ENCODE results near the gene PLA2G6.
A peak's percentile ranks its signal among the peaks of the same experiment; 100 is the strongest.

Gene PLA2G6

DNA sequence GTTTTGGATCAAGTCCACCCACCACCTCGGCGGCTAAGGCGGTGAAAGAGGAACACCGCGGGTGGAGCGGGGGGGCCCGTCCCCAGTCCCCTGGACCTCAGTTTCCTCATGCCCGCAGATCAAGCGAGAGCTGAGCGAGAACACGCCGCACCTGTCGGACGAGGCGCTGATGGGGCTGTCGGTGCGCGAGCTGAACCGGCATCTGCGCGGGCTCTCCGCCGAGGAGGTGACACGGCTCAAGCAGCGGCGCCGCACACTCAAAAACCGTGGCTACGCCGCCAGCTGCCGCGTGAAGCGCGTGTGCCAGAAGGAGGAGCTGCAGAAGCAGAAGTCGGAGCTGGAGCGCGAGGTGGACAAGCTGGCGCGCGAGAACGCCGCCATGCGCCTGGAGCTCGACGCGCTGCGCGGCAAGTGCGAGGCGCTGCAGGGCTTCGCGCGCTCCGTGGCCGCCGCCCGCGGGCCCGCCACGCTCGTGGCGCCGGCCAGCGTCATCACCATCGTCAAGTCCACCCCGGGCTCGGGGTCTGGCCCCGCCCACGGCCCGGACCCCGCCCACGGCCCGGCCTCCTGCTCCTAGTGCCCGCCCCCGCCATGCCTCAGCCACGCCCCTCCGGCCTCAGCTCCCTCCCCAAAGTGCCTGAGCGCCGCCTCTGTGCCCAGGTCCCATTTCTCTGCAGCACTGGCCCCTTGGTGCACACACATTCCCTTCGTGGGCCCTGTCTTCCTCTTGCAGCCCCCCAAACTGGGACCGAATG is 32.8 kb upstream of the PLA2G6 start:
- no peak for DNase-seq (ENCODE audit: low read depth)

DNA sequence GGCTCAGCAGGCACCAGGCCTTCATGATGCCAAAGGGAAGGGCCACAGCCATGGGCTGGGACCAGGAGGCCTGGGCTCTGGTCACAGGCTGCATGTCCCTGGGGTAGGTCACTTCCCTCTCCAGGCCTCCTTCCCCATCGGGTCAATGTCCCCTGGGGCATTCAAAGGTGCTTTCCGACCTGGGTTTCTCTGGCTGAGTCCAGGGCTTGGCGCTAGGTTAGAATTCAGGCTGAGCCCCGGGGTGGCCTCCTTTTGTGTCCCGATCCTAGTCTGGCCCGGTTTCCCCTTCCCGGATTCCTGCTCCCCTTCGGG is 32.3 kb upstream of the PLA2G6 start:
- no peak for DNase-seq (ENCODE audit: low read depth)

GRCh38 chr22:38213319-38213989 is 31.8 kb upstream of the PLA2G6 start:
- DNase-seq (ENCODE audit: low read depth): no peak

- DNase-seq (ENCODE audit: low read depth): no peak
Observed at GRCh38 chr22:38212442-38212841, 30.8 kb upstream of the PLA2G6 start.

- no peak for DNase-seq (ENCODE audit: low read depth)
Observed at GRCh38 chr22:38211556-38211955, 29.9 kb upstream of the PLA2G6 start.

- no peak for DNase-seq (ENCODE audit: low read depth)
Observed at GRCh38 chr22:38208551-38208968, 26.9 kb upstream of the PLA2G6 start.

- DNase-seq (ENCODE audit: low read depth): no peak
Observed at GRCh38 chr22:38207898-38208432, 26.3 kb upstream of the PLA2G6 start.

GRCh38 chr22:38205261-38206128 is 23.9 kb upstream of the PLA2G6 start:
- DNase-seq (ENCODE audit: low read depth): no peak

GRCh38 chr22:38204784-38205183 is 23.2 kb upstream of the PLA2G6 start:
- no peak for DNase-seq (ENCODE audit: low read depth)

- no peak for DNase-seq (ENCODE audit: low read depth)
Observed at GRCh38 chr22:38203855-38204514, 22.4 kb upstream of the PLA2G6 start.

- no peak for DNase-seq (ENCODE audit: low read depth)
Observed at GRCh38 chr22:38203090-38203810, 21.6 kb upstream of the PLA2G6 start.

DNA sequence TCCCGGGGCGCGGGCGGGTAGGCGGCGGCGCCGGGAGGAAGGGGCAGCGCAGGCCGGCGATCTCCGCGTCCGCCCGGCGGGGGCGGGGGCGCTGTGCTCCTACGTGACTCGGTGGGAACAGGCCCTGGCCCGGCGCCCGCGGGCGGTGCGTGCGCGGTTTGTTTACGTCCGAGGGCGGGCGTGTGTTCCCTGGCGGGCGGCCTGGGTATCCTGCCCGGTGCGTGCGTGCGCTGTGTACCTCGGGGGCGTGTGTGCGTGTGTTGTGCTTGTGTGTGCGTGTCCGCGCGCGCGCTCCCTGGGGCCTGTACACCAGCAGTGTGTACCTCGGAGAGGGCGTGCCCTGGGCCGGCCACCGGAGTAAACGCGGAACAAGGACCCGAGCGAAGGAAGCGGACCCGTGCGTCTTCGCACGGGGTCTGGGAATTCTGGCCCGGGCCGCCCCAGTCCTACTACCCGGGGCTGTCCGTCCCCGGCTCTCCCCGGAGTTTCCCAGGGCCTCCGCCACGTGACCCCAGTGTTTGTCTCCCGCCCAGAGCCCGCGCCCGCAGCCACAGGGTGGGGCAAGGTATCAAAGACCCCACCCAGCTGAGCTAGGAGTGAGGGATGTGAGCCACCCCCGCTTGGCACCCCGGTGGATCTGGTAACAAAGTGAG is 20.9 kb upstream of the PLA2G6 start:
- DNase-seq (ENCODE audit: low read depth): no peak

DNA sequence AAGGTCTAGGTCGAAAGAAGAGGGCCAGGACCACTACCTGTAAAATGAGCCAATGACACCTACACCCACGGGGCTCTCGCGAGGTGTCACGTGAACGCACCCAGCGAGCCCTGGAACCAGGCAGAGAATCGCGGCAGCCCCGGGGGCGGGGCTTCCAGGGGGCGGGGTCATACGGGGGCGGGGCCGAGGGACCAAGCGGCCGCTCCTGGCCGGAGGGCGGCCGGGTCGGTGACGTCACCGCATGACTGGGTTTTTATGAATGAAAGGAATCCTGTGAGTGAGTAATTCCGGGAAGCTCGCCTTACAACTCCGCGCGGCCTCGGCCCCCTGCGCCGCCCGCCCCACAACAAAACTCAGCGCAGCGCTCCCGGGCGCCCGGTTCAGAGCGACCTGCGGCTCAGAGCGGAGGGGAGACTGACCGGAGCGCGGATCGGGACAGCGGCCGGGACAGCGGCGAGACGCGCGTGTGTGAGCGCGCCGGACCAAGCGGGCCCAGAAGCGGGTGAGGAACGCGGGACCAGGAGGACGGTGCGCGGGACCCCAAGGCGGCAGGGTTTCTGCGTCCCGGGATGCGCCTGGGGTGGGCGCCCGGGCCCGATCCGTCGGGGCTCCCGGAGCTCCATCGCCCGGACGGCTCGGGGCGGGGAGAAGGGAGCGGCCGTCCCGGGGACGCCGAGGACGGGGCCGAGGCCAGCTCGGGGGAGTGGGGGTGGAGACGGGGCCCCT is 20.2 kb upstream of the PLA2G6 start, which contains the start of gene MAFF:
TSS of gene MAFF (plus strand) at position 284 of the 726 bp plus-strand sequence. CDS start 11,860 bp downstream, outside the sequence.
- peak; percentile 83 for DNase-seq (ENCODE audit: low read depth)

- DNase-seq (ENCODE audit: low read depth): no peak
Observed at GRCh38 chr22:38201371-38201710, 19.7 kb upstream of the PLA2G6 start.

DNA sequence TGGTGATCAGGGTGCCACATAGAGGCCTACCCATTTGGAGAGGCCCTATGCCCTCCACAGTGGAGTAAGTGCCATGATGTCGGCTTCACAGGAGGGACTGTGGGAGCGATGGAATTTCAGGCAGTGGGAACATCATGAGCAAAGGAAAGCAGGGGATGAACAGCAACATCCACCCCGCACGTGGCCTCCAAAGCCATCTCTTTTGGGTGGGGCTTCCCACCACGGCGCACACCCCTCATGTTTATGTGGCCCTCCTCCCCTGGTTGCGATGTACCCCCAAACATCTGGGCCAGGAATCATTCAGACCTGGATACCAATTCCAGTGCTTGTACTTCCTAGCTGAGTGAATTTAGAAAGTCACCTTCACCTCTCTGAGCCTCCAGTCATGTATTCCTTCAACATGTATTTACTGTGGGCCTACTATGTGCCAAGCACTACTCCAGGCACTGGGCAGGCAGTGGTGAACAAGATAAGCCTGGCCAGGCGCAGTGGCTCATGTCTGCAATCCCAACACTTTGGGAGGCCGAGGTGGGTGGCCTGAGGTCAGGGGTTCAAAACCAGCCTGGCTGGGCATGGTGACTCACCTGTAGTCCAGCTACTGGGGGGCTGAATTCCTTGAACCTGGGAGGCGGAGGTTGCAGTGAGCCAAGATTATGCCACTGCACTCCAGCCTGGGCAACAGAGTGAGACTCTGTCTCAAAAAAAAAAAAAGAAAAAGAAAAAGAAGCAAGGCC is 18.4 kb upstream of the PLA2G6 start:
- DNase-seq (ENCODE audit: low read depth): no peak

GRCh38 chr22:38196791-38197419 is 15.3 kb upstream of the PLA2G6 start:
- no peak for DNase-seq (ENCODE audit: low read depth)

- DNase-seq (ENCODE audit: low read depth): no peak
Observed at GRCh38 chr22:38193580-38193979, 11.9 kb upstream of the PLA2G6 start.

GRCh38 chr22:38192475-38192863 is 10.8 kb upstream of the PLA2G6 start:
- DNase-seq (ENCODE audit: low read depth): no peak
